Stimulated activated CD4-positive, alpha-beta T cell treated with anti-CD3 and anti-CD28 coated beads, Interleukin-4, amount 100 ng/mL, for 24 hours (primary cell): ENCODE data around the gene CMTM6.
"Not testable (repeated sequence)": the region's sequence is repeated elsewhere in the genome, so short reads cannot be mapped to it uniquely, and the experiment has no call there.

Experiments used
- DNase-seq: peaks from one replicate; pipeline ENCODE4 v3.0.0-alpha.2; 2020

The CMTM6 gene, protein sequence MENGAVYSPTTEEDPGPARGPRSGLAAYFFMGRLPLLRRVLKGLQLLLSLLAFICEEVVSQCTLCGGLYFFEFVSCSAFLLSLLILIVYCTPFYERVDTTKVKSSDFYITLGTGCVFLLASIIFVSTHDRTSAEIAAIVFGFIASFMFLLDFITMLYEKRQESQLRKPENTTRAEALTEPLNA

GRCh38 chr3:32502118-32502945 lies at the start of gene CMTM6:
Gene CMTM6, minus strand, starts transcription at chr3:32502852. Its CDS starts 107 bp downstream, at chr3:32502745.
- DNase-seq: peak; percentile 75

GRCh38 chr3:32552013-32552412 lies 49.4 kb upstream of the CMTM6 start:
- DNase-seq: no peak

DNA sequence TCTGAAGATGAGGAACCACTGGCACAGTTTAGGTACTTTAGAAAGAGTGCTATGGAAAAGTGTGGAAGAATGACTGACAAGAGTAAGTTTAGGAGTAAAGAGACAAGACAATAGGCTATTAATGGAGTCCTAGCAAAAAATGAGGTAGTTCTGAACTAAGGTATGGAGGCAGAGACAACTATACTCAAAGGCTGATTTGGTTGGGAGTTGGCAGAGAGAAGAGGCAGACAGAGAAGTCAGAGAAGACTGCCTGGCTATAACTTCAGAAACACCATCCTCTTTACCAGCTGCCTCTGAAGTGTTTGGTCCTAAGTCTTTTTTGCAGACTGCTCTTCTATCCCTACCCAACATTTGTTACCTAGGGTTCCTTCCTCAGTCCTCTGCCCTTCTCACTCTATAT lies 48.8 kb upstream of the CMTM6 start:
- no peak for DNase-seq

DNA sequence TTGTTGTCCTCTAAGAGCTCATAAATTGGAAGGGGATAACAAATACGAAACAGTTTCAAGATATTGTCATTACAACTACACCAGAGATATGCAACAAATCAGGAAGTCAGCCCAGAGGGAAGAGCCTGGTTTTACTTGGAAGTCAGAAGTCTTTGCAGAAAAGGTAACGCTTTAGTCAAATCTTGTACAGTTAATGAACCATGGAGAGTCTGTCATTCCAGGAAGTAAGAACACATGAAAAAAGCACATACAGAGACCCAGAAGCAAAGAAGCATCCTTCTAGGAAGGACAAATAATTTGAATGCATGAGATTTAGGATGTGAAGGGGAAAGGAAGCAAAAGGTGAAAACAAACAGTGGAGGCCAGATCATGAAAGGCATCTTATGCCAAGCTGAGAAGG lies 48.4 kb upstream of the CMTM6 start:
- no peak for DNase-seq

DNA sequence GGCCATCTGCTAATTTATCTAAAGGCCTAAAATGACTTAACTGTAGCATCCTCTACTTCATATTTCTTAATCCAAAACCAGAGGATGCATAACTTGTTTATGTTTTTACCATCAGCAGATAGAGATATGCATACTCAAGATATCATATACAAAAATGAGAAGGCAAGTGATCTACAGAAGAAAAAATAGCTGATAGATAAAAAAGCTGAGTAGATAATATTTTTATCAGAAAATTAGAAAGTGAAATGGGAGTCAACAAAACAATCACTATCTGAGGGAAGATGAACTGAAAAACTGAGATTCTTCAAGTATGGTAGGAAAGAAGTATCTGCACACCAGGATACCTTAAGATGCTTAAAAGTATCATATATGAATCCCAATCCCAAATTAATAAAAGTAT lies 42.7 kb upstream of the CMTM6 start:
- DNase-seq: no peak

- DNase-seq: no peak
Observed at GRCh38 chr3:32544894-32545293, 42.2 kb upstream of the CMTM6 start.

GRCh38 chr3:32542807-32543206 lies 40.2 kb upstream of the CMTM6 start:
- no peak for DNase-seq

GRCh38 chr3:32540899-32541298 lies 38.2 kb upstream of the CMTM6 start:
- DNase-seq: no peak

DNA sequence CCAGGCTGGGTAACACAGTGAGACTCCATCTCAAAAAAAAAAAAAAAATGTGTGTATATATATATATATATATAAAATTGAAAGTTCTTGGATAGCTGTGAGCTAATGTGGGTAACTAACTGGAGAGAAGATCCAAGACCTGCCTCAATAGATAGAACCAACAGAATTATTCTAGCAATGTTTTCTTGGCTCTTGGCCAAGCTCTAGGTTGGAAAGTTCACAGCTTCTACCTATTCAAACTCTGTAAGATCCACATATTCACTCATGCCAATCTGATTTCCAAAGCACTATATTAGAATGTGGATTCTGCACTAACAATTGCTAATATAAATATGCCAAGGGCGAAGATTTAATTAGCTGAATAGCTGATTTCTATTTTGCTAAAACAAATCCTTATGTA lies 29.8 kb upstream of the CMTM6 start:
- DNase-seq: no peak

DNA sequence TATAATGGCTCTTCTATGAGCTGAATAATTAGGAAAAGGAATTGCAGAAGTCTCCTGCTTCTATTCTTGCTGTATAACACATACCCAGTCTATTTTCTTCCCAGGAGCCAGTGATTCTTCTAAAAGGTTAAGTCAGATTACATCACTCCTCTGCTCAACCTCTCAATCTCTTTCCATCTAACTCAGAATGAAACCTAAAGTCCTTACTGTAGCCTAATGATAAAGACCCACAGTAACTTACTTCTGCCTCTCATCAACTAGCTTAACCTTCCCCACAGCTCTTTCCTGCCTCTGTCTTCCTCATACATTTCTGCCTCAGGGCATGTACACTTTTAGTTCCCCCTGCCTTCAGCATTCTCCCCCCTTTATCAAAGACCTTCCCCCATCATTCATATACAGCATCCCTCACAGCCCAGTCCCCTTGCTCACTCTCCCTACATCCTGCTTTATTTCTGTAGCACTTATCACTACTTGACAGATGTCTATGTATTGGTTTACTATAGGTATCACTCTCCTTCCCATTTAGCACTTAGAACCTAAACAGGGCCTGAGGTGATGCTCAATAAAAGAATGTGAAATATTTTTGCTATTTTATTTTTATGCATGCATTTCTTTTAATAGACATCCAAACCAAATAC lies 28.5 kb upstream of the CMTM6 start:
- no peak for DNase-seq

- DNase-seq: no peak
Observed at GRCh38 chr3:32525720-32526119, 23.1 kb upstream of the CMTM6 start.

DNA sequence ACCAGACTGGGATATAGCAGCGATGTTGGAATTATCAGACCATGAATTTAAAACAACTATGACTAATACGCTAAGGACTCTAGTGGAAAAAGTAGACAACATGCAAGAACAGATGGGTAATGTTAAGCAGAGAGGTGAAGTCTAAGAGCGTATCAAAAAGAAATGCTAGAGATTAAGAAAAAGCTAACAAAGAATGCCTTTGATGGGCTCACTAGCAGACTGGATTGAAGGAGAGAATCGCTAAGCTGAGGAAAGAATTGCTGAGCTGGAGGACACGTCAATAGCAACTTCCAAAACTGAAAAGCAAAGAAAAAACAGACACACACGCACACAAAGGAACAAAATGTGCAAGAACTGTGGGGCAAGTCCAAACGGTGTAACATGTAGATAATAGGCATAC lies 20.0 kb upstream of the CMTM6 start:
- DNase-seq: no peak

- not testable (repeated sequence) for DNase-seq
Observed at GRCh38 chr3:32518921-32519320, 16.3 kb upstream of the CMTM6 start.

GRCh38 chr3:32516751-32517150 lies 14.1 kb upstream of the CMTM6 start:
- not testable (repeated sequence) for DNase-seq

DNA sequence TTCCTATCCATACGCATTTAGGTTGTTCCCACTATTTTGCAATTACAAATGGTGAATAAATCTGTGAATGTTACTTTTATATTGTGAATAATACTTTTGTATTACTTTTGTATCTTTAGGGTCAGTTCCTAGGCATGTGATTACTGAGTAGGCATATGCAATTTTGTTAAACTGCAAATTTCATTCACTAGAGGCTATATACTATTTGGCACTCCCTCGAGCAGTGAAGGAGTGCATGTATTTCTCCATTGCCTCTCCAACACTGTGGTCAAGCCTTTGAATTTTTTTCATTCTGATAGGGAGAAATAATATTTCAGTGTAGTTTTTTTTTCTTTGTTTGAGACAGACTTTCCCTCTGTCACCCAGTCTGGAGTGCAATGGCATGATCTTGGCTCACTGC lies 8.4 kb upstream of the CMTM6 start:
- no peak for DNase-seq

GRCh38 chr3:32510075-32510724 lies 7.5 kb upstream of the CMTM6 start:
- peak; percentile 68 for DNase-seq

DNA sequence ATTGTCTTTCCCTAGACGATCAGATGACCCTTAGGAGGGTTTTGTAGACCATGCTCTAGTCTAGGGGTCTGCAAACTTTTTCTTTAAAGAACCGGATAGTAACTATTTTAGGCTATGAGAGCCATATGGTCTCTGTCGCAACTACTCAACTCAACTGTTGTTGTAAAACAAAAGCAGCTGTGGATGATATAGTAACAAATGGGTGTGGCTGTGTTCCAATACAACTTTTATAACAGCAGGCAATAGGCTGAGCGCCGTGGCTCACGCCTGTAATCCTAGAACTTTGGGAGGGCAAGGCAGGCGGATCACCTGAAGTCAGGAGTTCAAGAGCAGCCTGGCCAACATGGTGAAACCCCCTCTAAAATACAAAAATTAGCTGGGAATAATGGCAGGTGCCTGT lies 6.1 kb upstream of the CMTM6 start:
- no peak for DNase-seq

GRCh38 chr3:32506466-32506865 lies 3.8 kb upstream of the CMTM6 start:
- no peak for DNase-seq

DNA sequence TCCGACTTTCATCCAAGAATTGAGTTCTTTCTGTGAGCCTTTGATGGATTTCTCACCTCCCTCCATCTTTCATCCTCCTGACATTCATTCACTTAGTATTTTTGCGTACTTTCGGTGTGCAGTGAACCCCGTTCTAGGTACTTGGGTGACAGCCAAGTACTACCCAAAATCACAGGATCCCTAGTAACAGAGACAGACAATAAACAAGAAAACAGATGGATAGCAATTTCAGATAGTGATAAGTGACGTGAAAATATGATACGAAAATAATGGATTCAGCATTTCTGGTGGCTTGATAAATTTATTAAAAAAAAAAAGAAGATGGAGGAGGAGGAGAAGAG lies 264 bp upstream of the CMTM6 start:
- no peak for DNase-seq

DNA sequence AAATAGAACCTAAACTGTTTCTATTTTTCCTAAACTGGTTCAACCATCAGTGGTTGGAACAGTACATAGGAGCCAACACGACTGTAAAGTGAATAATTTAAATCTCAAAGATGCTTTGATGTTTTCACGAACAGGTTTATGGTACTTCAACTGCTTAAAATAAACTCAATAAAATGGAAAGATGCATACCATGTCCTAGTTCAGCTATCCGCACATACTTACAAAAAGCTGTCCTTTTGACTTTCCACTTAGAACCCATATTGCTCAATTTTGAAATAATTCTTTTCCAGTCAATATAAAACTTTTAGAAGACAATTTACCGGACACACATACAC lies 902 bp downstream of the CMTM6 start:
- DNase-seq: no peak

DNA sequence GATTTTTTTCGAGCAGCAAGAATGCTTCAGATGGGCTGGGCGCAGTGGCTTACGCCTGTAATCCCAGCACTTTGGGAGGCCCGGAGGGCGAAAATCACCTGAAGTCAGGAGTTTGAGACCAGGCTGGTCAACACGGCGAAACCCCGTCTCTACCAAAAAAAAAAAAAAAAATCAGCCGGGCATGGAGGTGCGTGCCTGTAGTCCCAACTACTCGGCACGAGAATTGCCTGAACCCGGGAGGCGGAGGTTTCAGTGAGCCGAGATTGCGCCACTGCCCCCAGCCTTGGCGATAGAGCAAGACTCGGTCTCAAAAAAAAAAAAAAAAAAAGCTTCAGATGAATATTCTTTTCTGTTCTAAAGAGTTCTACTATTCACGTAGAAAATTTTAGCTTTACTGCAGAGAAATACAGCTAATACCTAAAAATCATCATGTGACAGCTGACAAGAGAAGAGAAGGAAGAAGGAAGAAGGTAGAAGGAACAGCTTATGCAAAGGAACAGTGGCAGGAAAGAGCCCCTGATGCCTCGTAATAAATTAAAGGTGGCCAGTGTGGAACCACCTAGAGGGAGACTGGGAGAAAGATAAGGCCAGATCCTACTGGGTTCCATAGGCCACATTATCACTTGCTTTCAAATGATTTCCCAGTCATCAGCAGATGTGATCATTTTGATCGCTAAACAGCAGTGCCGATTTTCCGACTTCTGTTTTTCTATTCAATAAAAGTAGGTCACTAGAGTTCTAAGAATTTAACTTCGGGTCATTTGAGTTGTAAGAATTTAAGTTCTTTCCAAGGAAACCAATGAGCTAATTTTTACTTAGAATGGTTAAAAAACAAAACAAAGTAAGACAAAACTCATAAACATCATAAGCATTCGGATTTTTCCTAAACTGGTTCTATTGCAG lies 1.5 kb downstream of the CMTM6 start:
- DNase-seq: no peak

- DNase-seq: no peak
Observed at GRCh38 chr3:32500231-32500630, 2.4 kb downstream of the CMTM6 start.

GRCh38 chr3:32499585-32499984 lies 3.1 kb downstream of the CMTM6 start:
- DNase-seq: no peak
